OCI-M2 (cell line): ENCODE measurements around the gene CATSPERD.
A peak's percentile ranks its signal among the peaks of the same experiment; 100 is the strongest.

Source experiments
- DNase-seq: peaks from one replicate; lab custom pipeline; 2025; ENCODE audit not compliant: unreplicated experiment; lab: John Stamatoyannopoulos, UW

The CATSPERD gene

GRCh38 chr19:5719961-5720790 lies at the start of gene CATSPERD, which contains the start of gene LONP1:
TSS of gene CATSPERD (plus strand) at chr19:5720637. CDS start at chr19:5720738, 101 bp downstream.
TSS of gene LONP1 (minus strand) at chr19:5720146. CDS start at chr19:5720132, 14 bp downstream.
- peak; percentile 75 for DNase-seq

- DNase-seq = no peak
Measured at GRCh38 chr19:5671600-5671999, 48.8 kb upstream of the CATSPERD start.

GRCh38 chr19:5672708-5673459 lies 47.6 kb upstream of the CATSPERD start:
- no peak for DNase-seq

- no peak for DNase-seq
Measured at GRCh38 chr19:5673752-5674151, 46.7 kb upstream of the CATSPERD start.

GRCh38 chr19:5674714-5675113 lies 45.7 kb upstream of the CATSPERD start:
- DNase-seq = no peak

- DNase-seq = no peak
Measured at GRCh38 chr19:5676105-5676771, 44.2 kb upstream of the CATSPERD start.

GRCh38 chr19:5676772-5677105 lies 43.7 kb upstream of the CATSPERD start:
- no peak for DNase-seq

- no peak for DNase-seq
Measured at GRCh38 chr19:5677136-5677535, 43.3 kb upstream of the CATSPERD start.

GRCh38 chr19:5677580-5677979 lies 42.9 kb upstream of the CATSPERD start:
- DNase-seq = no peak

GRCh38 chr19:5678071-5678718 lies 42.2 kb upstream of the CATSPERD start:
- no peak for DNase-seq

- DNase-seq = no peak
Measured at GRCh38 chr19:5679289-5680083, 41.0 kb upstream of the CATSPERD start.

- DNase-seq = no peak
Measured at GRCh38 chr19:5680084-5680436, 40.4 kb upstream of the CATSPERD start.

GRCh38 chr19:5680437-5681368 lies 39.7 kb upstream of the CATSPERD start, which contains the start of the genes HSD11B1L and MICOS13:
TSS of gene HSD11B1L (plus strand) at chr19:5681027. CDS start at chr19:5684833, 3,806 bp downstream.
TSS of gene MICOS13 (minus strand) at chr19:5680516. CDS start at chr19:5680486, 30 bp downstream.
- DNase-seq = peak; percentile 87

- DNase-seq = no peak
Measured at GRCh38 chr19:5681391-5682106, 38.9 kb upstream of the CATSPERD start.

- no peak for DNase-seq
Measured at GRCh38 chr19:5682107-5682482, 38.3 kb upstream of the CATSPERD start.

- no peak for DNase-seq
Measured at GRCh38 chr19:5683177-5683886, 37.1 kb upstream of the CATSPERD start.

GRCh38 chr19:5684694-5685430 lies 35.6 kb upstream of the CATSPERD start:
- DNase-seq = no peak
